ENCODE results near the gene FCHSD2.

- TF ChIP-seq, protein P1, sequence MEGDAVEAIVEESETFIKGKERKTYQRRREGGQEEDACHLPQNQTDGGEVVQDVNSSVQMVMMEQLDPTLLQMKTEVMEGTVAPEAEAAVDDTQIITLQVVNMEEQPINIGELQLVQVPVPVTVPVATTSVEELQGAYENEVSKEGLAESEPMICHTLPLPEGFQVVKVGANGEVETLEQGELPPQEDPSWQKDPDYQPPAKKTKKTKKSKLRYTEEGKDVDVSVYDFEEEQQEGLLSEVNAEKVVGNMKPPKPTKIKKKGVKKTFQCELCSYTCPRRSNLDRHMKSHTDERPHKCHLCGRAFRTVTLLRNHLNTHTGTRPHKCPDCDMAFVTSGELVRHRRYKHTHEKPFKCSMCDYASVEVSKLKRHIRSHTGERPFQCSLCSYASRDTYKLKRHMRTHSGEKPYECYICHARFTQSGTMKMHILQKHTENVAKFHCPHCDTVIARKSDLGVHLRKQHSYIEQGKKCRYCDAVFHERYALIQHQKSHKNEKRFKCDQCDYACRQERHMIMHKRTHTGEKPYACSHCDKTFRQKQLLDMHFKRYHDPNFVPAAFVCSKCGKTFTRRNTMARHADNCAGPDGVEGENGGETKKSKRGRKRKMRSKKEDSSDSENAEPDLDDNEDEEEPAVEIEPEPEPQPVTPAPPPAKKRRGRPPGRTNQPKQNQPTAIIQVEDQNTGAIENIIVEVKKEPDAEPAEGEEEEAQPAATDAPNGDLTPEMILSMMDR (IDR thresholded peaks at IDR 0.05; ENCODE audit: low read depth, low read length, missing input control) = no peak
- TF ChIP-seq JUND (IDR thresholded peaks at IDR 0.05) = no peak
- no peak for TF ChIP-seq RAD21 (IDR thresholded peaks at IDR 0.05)
These were observed 251.2 kb downstream of the FCHSD2 start for GRCh38 chr11:72890881-72891280.

All from liver (tissue), 3 donors.